Activated CD8-positive, alpha-beta memory T cell treated with anti-CD3 and anti-CD28 coated beads for 48 hours (primary cell): ENCODE results near the gene LSG1.
"Not testable (repeated sequence)": the region's sequence is repeated elsewhere in the genome, so short reads cannot be mapped to it uniquely, and the experiment has no call there.

Experiments used
- DNase-seq, 3 experiments: peaks; one replicate each; pipeline ENCODE4 v3.0.0-alpha.2; 2020; ENCODE audit warnings: low read depth in 2 of 3, low spot score in 2 of 3

Gene LSG1

GRCh38 chr3:194619741-194620140 is 52.2 kb downstream of the LSG1 start:
- DNase-seq = no peak

GRCh38 chr3:194618858-194619608 is 53.0 kb downstream of the LSG1 start:
- no peak for DNase-seq

- DNase-seq = no peak
These were observed 54.2 kb downstream of the LSG1 start for GRCh38 chr3:194617827-194618226.

- DNase-seq = no peak
These were observed 54.8 kb downstream of the LSG1 start for GRCh38 chr3:194617143-194617671.

DNA sequence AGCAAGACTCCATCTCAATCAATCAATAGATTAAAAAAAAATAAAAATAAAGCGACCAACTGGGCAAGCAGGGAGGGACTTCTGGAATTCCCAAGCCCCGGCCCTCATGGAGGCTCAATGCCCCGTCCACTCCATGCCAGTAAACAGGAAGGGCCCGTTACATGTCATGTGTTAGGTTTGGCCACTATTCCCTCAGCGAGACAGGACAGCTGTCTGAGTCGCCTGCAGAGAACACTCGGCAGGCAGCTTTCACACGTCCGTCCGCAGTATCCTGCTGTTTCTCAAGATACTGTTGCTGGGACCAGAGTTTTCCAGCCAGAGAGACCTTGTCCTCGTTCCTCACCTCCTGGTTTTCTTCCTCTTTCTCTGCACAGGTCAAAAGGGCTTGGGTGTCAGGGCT is 56.8 kb downstream of the LSG1 start:
- no peak for DNase-seq

- no peak for DNase-seq
These were observed 59.8 kb downstream of the LSG1 start for GRCh38 chr3:194612221-194612620.

DNA sequence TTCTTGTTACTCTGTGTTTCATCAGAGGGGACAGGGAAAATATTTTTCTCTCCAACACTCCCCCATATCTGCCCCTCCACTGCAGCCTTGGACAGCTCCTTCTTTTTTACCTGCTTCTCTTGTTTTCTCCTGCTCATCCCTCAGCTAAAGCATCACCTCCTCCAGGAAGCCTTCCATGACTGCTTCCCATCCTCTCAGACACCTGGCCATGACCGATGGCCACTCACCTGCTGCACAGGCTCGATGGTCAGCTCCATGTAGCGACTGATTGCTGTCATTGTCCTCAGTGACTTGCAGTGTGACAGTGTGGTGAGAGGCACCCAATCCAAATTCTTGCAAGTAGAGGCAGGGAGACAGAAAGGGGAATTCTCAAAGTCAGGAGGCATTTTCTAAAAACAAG is 61.3 kb downstream of the LSG1 start:
- DNase-seq = no peak

- DNase-seq = no peak
These were observed 62.4 kb downstream of the LSG1 start for GRCh38 chr3:194609601-194610000.

DNA sequence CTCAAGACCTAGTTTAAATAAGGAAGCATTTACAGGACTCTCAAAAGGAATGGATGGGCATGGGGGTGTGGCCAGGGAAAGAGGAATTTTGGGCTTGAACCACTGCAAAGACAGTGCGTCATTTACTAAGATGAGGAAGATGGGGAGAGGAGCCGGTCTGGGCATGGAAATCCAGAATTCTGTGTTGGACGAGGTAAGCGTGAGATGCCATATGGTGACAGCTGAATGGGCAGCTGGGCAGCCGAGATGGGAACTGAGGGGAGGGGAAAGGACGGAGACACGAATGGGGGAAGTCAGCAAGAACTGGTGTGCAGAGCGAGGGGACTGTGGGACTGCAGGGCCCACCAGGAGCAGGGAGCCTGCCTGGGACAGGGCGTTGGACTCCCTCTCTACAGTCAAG is 63.0 kb downstream of the LSG1 start:
- no peak for DNase-seq

DNA sequence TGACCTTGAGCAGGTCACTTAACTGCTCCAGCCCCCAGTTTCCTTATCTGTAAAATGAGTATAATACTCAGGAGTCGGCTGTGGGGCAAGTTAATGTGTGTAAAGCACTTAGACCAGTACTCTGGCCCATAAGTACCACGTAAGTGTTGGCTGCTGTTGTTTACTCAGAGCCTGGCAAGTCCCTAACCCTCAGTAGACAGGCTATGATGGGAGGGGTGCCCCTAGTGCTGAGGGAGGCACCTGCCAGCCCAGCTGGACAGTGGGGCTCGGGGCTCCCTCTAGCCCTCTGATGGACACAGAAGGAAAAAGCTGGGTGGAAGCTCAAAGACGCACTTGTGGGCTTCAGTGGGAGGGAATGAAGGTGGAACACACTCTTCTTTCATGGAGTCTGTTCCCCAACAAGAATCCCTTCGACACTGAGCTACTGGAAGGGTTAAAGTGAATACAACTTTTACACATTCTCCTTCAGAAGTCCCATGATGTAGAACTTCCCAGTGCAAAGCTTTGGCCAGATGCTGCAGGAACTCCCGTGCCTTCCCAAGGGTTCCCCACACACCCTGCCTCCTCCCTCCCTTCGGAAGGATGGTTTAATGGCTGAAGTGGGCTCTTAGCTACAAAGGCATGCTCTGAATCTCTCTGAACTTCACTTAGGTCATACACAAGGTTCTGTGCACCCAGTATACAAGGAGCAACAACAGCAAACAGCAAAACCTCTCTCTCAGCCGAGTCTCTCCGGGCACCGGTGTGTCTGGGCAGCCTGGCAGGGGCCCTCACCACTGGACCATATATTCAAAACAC is 64.2 kb downstream of the LSG1 start:
- no peak for DNase-seq

- no peak for DNase-seq
These were observed 65.0 kb downstream of the LSG1 start for GRCh38 chr3:194606941-194607340.

GRCh38 chr3:194606163-194606562 is 65.8 kb downstream of the LSG1 start:
- DNase-seq = no peak

DNA sequence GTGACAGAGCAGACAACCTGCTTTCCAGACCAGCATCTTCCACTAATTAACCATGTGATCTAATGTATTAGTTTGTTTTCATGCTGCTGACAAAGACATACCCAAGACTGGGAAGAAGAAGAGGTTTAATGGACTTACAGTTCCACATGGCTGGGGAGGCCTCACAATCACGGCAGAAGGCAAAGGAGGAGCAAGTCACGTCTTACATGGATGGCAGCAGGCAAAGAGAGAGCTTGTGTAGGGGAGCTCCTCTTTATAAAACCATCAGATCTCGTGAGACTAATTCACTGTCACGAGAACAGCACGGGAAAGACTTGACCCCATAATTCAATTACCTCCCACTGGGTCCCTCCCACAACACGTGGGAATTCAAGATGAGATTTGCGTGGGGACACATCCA is 66.7 kb downstream of the LSG1 start:
- DNase-seq = not testable (repeated sequence)

DNA sequence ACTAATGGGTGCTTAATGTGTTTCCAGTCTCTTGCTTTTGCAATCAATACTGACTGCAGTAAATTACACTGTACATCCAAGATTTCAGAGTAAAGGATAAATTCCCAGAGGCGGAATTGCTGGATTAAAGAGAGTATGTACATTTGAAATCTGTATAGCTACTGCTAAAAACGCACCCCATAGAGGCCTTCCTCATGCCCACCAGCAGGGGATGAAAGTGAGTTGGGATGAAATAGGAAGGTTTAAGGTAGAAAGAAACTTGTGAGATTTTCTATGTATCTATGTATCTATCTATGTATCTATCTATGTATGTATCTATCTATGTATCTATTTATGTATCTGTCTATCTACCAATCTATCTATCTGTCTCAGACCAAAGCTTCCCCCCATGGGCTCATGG is 67.2 kb downstream of the LSG1 start:
- DNase-seq = no peak

DNA sequence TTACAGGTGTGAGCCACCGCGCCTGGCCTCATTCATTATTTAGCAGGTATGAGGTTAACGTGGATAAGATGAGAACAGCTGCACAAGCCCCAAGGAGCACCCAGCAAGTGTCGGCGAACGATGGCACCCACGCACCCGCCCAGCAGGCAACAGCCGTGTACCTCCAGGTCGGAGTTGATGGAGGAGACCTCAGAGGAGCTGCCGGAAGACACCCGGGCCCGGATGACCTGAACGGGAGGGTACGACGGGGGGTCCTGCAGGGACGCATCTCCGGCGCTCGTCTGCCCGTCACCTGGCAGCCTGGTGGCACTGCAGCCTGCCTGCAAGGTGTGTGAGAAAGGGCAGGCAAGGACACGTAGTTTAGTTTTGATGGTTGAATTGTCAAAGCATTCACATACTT is 67.9 kb downstream of the LSG1 start:
- DNase-seq = no peak

GRCh38 chr3:194602669-194603171 is 69.3 kb downstream of the LSG1 start:
- no peak for DNase-seq

DNA sequence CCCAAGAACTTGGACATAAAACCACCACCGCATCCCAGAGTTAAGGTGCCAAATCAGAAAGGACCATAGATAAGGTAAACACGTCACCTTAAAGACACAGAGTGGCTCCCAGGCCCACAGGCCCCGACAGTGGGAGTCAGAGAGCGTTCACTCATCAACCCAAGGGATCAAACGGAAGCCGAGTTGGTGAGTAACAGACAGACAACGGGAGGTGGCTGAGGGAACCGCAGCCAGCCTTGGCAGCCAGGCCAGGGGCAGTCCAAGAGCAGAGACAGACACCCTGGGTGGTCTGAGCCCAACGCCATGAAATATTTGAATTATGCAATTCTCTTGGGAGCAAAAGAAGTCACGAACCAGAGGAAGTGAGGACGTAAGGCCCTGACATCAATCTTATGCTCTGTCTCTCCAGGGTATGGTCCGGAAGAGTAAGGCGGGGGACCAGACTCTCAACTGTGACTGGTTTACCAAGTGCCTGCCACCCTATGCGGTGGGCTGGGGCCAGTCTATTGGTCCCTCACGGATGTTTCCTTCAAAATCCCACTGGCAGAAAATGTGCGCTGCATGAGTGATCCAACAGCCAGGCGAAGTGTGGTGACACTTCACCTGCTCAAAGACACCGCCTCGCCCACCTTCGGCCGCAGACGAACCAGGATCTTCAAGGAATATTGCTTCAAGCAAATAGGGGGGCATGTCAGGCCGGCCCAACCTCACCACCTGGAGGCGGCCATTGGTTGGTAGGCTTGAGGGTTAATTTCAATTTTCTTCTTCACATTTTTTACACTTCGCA is 73.0 kb downstream of the LSG1 start:
- no peak for DNase-seq

DNA sequence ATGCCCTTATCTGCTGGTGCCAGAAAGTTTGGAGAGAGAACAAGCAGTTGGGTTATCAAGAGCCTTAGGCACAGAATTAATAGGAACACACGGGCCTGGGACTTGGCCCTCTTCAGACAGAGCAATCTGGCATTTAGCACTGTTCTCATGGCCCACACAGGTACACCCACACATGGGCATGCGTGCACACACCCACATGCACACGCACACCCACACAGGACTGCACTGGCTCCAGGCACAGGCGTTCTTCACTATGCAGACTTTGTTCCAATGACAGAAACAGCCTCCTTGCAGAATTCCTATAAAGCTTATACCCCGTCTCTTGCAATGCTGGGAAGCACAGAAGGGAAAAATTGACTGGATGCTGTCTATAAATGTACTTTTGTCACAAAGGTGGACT is 75.1 kb downstream of the LSG1 start:
- DNase-seq = no peak

- no peak for DNase-seq
These were observed 78.9 kb downstream of the LSG1 start for GRCh38 chr3:194592798-194593752.
